ENCODE measurements around the gene IL17REL.
"Not testable (repeated sequence)": the region's sequence is repeated elsewhere in the genome, so short reads cannot be mapped to it uniquely, and the experiment has no call there.

The IL17REL gene

DNA sequence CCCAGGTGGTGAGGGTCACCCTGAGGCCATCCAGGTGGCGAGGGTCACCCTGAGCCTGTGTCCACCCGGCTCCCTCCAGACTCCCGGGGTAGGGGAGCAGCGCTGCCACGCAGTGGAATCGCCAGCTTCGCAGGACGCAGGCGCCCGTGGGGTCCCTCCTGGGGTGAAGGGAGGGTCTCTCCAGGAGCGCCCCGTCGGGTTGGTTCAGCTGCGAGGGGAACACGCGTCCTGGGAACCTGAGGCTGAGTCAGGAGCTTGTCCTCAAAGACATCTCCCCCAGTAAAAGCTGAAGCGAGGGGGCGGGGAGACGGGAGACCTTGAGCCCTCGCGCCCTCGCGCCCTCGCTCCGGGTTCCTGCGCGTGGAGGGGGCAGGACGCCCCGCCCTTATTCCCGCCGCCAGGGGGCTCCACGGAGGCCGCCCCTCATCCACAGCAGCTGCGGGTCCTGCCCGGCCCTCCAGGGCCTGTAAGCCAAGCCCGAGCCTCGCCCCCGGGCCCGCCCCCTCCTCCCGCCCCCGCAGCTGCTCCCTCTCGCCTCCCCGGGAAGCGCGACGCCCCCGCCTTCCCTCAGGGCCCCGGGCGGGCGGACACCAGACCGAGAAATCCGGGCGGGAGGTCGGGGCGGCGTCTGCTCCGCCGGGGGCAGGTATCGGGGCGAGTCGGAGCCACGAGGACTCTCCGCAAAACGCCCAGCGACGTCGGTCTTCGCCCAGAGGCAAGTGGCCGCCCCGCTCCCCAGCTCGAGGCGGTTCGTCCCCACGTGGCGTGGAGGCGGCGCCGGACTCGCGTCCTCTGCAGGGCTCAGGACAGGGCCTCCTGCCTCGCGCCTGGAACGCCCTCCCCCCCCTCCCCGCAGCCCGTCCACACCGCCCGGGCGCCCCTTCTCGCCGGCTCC, 29.2 kb downstream of the IL17REL start:
- DNase-seq: peak; percentile 18

DNA sequence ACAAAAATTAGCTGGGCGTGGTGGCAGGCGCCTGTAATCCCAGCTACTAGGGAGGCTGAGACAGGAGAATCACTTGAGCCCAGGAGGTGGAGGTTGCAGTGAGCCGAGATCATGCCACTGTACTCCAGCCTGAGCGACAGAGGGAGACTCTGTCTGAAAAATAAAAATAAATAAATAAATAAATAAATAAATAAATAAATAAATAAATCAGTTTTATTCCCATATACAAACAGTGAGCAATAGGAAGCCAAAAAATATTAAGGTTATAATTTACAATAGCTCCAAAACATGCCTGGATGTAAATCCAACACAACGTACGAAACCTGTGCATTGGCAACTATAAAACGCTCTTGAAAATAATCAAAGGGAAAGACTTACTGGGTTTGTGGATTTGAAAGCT, 30.8 kb downstream of the IL17REL start:
- DNase-seq: not testable (repeated sequence)

DNA sequence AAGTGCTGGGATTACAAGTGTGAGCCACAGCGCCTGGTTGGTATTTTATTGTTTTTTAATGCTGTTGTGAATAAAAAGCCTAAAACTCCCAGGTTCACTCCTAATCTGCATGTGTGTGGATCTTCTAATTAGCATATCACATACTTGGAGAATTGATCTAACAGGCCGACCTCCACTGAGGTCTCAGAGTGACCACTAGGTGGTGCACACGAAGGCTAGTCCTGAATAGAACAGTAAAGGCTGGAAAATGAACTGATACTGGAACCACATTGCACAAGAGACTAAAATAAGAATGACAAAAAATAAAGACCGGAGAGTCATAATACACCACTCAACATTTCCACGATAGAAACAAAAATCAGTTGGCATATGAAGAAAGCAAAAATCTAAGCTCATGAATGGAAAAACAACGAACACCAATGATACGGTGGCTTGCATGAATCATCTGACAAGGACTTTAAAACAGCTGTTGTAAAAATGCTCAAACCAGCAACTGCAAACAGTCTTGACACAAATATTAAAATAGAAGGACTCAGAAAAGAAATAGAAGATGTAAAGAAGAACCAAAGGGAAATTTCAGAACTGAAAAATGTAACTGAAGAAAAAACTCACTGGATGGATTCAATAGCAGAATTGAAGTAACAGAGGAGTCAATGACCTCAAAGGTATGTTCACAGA, 32.8 kb downstream of the IL17REL start:
- no peak for DNase-seq

DNA sequence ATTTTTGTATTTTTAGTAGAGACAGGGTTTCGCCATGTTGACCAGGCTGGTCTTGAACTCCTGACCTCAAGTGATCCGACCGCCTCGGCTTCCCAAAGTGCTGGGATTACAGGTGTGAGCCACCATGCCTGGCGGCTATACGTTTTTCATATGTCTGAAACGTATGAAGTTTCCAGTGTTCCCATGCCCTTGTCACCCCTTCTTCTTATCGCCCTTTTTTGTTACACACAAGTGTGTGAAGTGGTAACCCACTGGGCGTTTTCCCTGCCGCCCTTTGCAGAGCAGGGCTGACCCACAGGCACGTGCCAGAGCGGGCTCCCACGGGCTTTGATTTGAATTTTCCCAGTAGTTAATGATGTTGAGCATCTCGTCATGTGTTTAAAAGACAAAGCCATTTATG, 35.0 kb downstream of the IL17REL start:
- no peak for DNase-seq

DNA sequence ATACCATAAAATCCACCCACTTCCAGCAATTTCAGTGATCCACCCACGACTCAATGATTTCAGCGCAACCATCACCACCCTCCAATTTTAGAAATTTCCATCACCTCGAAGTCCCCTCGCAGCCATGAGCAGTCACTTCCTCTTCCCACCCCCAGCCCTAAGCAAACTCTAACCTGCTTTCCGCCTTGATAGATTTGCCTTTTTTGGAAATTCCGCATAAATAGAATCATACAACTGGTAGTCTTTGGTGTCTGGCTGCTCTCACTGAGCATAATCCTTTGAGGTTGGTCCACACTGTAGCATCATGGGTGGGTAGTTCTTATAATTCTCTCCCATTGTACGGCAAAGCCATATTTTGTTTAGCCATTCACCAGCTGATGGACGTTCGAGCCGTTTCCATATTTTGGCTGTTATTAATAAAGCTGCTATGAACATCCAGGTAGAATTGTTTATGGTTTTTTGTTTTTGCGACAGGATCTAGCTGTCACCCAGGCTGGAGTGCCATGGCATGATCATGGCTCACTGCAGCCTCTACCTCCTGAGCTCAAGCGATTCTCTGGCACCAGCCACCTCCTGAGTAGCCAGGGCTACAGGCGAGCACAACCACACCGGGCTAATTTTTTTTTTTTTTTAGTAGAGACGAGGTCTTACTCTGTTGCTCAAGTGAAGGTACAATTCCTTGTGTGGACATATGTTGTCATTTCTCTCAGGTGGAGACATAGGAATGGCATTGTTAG, 36.0 kb downstream of the IL17REL start:
- DNase-seq: no peak

DNA sequence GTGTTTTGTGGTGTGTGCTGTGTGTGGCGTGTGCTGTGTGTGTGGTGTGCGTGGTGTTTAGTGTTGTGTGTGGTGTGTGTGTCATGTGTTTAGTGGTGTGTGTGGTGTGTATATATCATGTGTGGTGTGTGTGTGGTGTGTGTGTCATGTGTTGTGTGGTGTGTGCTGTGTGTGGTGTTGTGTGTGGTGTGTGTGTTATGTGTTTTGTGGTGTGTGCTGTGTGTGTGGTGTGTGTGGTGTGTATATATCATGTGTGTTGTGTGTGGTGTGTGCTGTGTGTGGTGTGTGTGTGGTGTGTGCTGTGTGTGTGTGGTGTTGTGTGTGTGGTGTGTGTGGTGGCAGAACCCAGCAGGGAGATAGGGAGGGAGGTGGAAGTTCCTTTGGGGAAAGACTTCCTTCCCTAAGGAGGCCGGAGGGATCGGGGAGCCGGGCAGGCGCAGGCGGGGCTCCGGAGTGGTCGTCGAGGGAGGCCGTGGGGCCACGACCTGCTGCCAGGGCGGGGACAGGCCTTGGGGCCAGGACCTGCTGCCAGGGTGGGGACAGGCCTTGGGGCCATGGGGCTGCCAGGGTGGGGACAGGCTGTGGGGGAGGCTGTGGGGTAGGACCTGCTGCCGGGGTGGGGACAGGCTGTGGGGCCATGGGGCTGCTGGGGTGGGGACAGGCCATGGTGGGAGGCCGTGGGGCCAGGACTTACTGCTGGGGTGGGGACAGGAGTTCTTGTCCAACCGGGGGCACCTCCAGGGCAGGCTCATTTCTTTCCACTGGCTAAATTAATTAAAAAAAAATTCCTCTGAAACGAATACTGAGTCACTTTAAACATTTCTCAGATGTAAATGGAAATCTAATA, 36.8 kb downstream of the IL17REL start:
- no peak for DNase-seq

DNA sequence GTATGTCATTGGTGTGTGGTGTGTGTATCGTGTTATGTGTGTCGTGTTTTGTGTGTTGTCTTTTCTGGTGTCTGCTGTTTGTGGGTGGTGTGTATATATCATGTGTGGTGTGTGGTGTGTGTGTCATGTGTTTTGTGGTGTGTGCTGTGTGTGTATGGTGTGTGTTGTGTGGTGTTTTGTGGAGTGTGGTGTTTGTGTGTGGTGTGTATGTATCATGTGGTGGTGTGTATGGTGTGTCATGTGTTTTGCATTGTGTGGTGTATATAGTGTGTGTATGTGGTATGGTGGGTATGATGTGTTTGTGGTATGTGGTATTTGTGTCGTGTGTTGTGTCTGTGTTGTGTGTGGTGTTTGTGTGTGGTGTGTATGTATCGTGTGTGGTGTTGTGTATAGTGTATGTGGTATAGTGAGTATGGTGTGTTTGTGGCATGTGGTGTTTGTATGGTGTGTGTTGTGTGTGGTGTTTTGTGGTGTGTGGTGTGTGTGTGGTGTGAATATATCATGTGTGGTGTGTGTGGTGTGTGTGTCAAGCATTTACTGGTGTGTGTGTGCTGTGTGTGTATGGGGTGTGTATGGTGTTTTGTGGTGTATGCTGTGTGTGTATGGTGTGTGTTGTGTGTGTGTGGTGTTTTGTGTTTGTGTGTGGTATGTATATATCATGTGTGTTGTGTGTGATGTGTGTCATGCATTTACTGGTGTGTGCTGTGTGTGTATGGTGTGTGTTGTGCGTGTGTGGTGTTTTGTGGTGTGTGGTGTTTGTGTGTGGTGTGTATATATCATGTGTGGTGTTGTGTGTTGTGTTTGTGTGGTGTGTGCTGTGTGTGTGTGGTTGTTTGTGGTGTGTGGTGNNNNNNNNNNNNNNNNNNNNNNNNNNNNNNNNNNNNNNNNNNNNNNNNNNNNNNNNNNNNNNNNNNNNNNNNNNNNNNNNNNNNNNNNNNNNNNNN, 39.3 kb downstream of the IL17REL start:
- no peak for DNase-seq

DNA sequence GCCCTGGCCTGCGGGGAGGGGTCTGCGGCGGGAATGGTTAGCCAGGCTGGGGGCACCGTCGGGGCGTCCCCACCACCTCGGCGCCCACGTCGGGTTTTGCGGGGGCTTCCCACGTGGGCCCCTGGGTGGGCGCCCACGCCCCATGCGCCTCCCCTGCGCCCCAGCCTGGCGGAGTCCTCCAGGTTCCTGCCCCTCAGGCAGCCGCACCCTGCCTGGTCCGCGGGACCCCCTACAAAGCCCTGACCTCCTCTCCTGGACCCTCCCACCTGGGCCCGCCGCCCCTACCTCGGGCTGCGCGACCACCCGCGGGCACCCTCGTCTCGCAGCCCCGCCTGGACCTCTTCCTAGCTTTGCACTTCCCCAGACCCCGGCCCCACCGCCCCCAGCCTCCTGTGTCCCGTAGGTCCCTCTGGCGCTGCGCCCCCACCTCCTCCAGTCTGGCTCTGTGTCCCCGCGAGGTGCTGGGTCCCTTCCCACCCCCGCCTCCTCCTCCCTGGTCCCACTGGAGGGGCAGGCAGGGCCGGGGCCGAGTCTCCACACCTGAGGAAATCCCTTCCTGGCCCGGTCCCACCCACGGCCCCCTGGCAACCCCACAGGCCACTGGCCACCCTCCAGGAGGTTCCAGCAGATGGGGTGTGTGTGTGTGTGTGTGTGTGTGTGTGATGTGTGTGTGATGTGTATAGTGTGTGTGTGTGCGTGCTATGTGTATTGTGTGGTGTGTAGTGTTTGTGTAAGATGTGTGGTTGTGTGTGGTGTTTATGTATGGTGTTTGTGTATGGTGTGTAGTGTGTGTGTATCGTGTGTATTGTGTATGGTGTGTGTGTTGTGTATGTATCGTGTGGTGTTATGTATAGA, 40.2 kb downstream of the IL17REL start:
- no peak for DNase-seq

DNA sequence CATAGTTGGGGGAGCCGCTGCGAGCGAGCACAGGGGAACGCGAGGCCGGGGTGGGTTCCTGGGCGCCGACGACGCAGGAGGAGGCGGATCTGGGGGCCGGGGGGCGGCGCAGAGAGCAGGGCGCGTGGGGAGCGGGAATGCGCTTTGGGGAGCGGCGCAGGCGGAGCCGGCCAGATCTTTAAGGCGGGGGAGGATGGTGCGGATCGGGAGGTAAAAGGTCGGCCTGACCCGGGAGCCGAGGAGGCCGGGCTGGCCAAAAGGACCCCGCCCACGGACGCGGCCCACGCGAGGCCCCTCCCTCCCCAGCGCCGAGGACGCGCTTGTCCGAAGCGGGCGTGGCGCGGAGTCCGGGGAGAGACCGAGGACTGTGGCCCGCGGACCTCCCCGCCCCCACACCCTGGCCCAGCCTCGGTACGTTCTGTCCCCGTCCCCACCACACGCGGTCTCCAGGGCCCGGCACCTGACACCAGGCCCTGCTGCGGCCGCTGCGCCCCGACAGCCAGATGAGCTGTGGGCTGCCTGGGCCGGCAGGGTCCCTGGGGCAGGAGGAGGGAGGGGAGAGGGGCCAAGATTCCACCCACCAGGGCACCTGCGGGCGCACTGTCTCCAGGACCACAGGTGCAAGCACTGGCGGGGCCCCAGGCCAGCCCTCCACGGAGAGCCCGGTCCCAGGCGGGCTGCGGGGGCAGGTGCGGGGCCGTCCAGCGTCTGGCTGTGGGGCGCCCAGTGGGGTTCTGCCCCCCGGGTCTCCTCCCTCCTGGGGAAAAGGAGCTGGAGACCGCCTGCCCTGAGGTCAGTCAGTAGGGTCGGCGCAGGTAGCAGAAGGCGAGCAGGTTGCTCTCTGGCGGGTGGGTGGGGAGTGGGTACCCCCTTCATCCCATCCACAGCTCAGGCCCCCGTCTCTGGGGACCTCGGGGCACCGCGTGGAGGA, 41.1 kb downstream of the IL17REL start:
- no peak for DNase-seq

DNA sequence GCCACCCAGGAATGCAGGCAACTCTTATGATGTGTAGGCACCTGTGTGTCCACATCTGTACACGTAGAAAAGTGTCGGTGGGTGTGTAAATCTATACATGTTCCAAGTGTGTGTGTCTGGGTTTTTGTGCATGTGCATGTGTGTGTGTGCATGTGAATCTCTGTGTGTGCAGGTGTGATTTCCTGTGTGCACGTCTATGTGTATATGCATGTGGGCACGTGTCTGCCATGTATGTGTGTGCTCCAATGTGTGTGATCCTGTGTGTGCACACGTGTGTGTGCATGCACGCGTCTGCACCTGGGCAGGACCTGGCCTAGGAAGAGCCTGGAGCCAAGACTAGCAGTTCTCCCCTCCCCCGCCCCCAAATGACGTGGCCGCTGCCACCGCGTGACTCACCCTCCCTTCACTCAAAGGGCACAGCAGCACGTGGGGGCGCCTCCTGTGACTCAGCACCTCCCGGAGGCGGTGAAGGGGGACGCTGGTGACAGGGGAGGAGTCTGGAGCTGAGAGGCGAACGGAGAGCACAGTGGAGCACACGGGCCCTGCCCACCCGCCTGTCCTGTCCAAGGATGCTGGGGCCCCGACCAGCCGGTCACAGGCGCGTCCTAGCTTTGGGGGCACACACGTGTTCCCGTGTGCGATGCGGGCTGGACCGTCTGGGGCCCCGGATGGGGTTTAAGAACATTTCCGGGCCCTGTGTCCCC, 41.9 kb downstream of the IL17REL start:
- peak; percentile 97 for DNase-seq

DNA sequence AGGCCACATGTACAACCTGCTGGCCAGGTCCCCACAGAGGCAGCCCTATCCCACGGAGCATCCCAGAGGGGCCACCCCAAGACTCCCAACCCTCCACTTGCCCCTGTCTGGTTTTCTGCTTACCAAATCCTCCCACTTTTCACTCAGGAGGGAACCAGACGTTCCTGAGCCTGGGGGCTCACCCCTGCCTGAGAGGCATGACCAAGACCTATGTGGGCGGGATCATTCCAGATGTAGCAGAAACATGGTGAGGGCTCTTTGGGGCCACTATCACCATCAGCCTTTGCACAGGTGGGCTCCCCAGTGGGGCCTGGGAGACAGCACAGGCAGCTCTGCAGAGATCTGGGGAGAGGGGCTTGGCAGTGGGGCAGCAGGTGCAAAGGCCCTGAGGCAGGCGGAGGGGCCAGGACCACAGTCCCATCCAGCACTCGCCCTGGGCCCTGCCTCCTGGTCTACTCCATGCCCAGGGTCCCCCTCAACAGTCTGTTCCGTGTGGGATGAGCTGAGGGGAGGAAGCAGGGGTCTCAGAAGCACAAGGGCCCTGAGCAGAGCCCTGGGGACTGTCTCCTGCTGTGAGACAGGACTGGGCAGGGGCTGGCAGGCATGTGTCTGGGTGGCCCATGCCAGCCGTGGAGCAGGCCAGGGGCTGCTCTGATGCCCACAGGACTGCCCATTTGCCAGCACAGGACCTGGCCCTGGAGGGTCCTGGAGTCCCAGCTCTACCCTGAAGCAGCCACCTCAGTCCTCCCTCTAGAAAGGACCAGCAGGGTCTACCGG, 42.6 kb downstream of the IL17REL start:
- DNase-seq: no peak

DNA sequence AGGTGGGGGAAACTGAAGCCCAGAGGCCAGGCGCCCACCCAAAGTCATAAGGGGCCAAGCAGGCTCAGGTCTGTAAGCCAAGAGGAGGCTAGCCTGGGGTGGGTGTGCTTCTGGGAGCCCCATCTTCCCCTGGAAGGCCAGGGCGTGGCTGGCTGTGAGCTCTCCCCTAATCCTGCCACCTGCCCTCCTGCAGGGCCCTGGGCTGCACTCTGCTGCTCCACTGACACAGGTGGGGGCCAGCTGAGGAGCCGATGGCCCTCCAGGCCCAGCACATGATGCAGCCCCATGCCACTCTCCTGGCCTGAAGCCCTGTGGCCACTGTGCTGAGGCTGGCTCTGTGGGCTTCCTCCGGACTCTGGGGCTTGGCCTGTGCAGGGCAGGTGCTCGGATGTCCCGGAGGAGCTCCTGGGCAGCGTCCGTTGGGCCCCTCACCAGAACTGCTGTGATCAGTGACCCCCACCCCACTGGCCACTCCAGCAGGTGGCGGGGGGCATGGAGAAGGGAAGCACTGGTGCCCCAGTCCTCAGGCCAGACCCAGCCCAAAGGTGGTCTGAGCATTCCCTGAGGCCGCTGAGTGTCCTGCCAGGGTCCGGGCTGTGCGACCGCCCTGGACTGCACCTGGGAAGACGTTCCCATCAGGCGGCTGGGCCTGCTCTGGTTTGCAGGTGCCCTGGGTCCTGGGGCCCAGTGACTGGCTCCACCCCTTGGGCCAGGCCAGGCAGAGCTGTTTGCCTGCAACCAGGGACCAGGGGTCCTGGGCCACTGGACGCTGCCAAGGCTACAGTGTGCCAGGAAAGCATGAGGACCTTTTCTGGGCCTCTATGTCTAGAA, 43.5 kb downstream of the IL17REL start:
- no peak for DNase-seq

DNA sequence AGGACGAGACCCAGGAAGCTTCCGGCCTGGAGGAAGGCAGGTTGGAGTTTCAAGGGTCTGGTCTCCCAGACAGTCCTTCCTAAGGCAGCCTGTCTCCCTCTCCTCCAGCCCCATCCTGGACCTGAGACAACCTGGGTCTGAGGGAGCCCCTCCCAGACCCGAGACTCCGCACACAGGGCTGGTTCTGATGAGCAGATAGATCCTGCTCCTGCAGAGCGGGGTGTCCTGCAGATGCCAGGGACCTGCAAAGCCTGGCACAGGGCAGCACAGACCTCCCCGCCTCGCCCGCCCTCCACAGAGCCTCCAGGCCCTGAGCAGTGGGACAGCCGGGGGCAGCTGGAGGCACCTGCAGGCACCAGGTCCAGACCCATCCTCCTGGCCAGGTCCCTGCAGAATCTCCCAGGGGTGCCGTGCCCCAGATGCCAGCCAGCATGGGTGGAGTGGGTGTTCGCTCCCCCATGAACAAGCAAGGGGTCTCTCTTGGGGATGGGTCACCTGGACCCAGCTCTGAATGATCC, 44.2 kb downstream of the IL17REL start:
- no peak for DNase-seq

DNA sequence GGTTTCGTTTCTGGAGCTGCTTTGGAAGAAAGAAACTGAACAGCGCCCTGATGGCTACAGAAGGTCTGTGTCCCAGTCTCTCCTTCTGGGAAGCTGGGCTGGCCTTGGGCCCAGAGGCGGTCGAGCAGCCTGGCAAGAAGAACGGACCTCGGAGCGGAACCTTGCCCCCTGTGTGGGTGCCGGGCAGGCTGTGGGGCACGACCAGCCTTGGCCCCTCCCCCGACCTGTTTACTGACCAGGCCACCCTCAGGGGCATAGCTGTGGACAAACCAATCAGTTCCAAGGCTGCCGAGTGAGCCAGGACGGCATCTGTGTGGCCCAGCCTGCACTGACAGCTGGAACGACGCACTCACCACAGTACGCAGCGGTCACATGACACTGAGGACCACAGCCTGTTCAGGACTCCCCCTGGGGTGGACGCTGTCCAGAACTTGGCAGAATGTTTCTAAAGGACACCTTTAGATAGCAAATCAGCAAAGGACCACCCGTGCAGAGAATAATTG, 44.8 kb downstream of the IL17REL start:
- no peak for DNase-seq

DNA sequence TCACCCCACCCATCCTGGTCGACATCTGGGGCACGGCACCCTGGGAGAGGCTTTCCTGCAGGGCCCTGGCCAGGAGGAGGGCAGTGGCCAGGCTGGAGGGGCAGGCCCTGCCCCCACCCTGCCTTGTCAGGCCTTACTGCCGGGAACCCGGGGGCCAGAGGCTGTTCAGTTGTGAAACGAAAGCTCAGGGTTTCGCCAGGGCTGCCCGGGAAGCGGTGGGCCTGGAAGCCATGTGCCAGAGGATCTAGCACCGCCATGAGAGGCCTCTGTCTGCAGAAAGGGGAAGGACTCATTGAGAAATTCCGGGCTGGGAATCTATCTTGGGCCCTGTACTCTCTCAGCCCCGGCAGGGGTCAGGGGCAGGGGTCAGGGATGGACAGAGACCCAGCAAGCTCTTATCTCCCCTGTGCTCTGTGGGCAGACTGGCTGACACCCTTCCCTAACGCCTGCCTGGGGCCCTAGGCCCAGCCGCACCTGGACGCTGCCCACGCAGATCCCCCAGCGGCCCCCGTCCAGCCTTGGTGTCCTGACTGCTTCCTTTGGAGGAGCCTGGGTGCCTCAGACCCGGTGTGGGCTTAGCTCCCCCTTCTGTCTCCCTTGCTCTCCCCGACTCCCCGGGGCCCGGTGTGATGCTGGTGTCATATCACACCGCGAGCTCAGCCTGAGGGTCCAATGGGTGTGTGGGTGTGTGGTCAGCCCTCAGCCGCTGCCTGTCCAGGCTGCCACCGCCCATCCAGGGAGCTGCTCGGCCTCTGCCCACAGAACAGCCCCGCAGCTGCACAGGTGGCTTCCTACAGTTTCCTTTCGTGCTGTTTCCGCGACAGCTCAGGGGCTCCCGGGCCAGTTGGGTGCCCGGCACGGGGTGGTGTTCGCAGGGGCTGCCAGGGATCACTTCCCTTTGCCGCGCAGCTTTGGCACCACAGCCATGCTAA, 45.5 kb downstream of the IL17REL start:
- no peak for DNase-seq
